Upper lobe of left lung (tissue), 6 donors: ENCODE measurements around the gene CDK16. TPM values are rescaled to one million over a fixed set of nuclear protein-coding genes. Genes with fewer than 3 reads are reported as not detected.

Experiments
- ATAC-seq, 2 donors: fragments of 200-7000 bp; cut with Tn5 transposase; one replicate each; pipeline ENCODE4 v1.9.1; 2022; ENCODE audit warnings: mild to moderate bottlenecking in 2 of 2, moderate library complexity in 2 of 2; ENCODE audit not compliant: low FRiP score in 2 of 2
- DNase-seq, 2 donors: peaks; one replicate each; pipeline ENCODE4 v3.0.0-alpha.2; 2019 to 2020
- H3K27ac ChIP-seq, 4 donors: fragments of 200-600 bp; sonication (generic); one replicate each; pipeline ENCODE4 v1.5.1; 2016 to 2019
- H3K27me3 ChIP-seq, 4 donors: fragments of 200-600 bp; sonication (generic); one replicate each; pipeline ENCODE4 v1.5.1; 2017 to 2019
- H3K36me3 ChIP-seq, 4 donors: fragments of 200-600 bp; sonication (generic); one replicate each; pipeline ENCODE4 v1.5.1; 2016 to 2019
- H3K4me1 ChIP-seq, 4 donors: fragments of 200-600 bp; sonication (generic); one replicate each; pipeline ENCODE4 v1.5.1; 2018 to 2019
- H3K4me3 ChIP-seq, 4 donors: fragments of 200-600 bp; sonication (generic); one replicate each; pipeline ENCODE4 v1.5.1; 2017 to 2019; ENCODE audit warnings: mild to moderate bottlenecking in 2 of 4, moderate library complexity in 1 of 4
- H3K9me3 ChIP-seq, 4 donors: fragments of 200-600 bp; sonication (generic); one replicate each; pipeline ENCODE4 v1.5.1; 2018 to 2019
- CTCF ChIP-seq, 6 experiments: fragments of 450-650 bp in 4 of 6; fragments of 200-600 bp in 2 of 6; sonication (generic) in 2 of 6; IDR thresholded peaks; one replicate each; pipeline ENCODE4 v1.5.1; 2016 to 2019; ENCODE audit warnings: antibody characterized with exemption in 6 of 6
- EP300 ChIP-seq, 4 donors: sonication (generic); formaldehyde crosslinking; IDR thresholded peaks; one replicate each; pipeline ENCODE4 v1.5.1; 2017; ENCODE audit warnings: antibody characterized with exemption in 4 of 4, control low read depth in 2 of 4
- POLR2A ChIP-seq, 4 donors: fragments of 450-650 bp; IDR thresholded peaks; one replicate each; pipeline ENCODE4 v1.5.1; 2016 to 2017; ENCODE audit warnings: antibody characterized with exemption in 4 of 4, mild to moderate bottlenecking in 2 of 4
- POLR2AphosphoS5 ChIP-seq, 2 donors: sonication (generic); formaldehyde crosslinking; IDR thresholded peaks; one replicate each; pipeline ENCODE4 v1.5.1; 2017; ENCODE audit warnings: antibody characterized with exemption in 2 of 2
- WGBS, 2 donors: methylation state at CpG; one replicate each; pipeline ENCODE4 v1.1.5; 2017 to 2018; 5-methylcytosine and 5-hydroxymethylcytosine counted together
- total RNA-seq, 6 donors: library from RNA; depleted of rRNA in 4 of 6; stranded (reverse); fragments of >200 nt in 4 of 6; gene quantifications; one replicate each; pipeline versions ENCODE4 v1.1.0 to v1.2.1, GENCODE V29; 2016 to 2021
- donor health status: DM: no; HTN: no; CAD: no; lungs with moderate emphysema.
- donor health status: DM: no; HTN: yes; CAD: no; lungs with severe emphysema.

The CDK16 gene
- total RNA-seq, 6 donors from 2014 or later, result 59.2 to 91.0 (median 78.5) TPM

DNA sequence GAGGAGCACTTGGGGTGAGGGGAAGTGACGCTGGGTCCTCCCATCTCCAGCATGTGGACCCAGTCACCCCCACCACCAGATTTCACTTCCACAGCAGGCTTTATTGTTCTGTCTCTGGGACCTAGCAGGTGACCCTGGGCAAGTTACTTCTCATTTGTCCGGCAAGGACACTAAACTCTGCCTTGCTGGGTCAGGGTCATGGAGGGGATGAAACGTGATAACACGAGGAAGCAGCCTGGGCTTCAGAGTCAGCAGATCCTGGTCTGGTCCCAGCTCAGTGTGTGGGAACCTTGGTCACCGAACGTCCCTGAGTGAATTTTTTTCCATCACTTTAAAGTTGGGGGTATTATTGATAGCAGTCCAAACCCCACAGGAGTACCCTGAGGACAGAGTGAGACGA lies 21.0 kb upstream of the CDK16 start:
- TF ChIP-seq CTCF (IDR thresholded peaks at IDR 0.05) (no peak), POLR2A (IDR thresholded peaks at IDR 0.05) (no peak), POLR2AphosphoS5 (IDR thresholded peaks at IDR 0.05) (no peak), EP300 (IDR thresholded peaks at IDR 0.05) (no peak)
- H3K4me3 ChIP-seq, result no peak overlapping the region

GRCh38 chrX:47198026-47198686 lies 20.3 kb upstream of the CDK16 start:
- peaks cover 6 to 58% (median 41%) of the 10 kb centered on the region in 4 donors for H3K36me3 ChIP-seq
- no peak overlapping the region for H3K4me3 ChIP-seq
- H3K4me1 ChIP-seq, result peaks cover 26 to 46% (median 28%) of the 10 kb centered on the region in 4 donors
- no peak for DNase-seq
- ATAC-seq, result no peak
- H3K9me3 ChIP-seq, result no peaks in the 10 kb centered on the region
- 83 to 95% methylated on average over 4 to 10 of the region's 10 CpGs for WGBS, 2 donors
- TF ChIP-seq POLR2AphosphoS5 (IDR thresholded peaks at IDR 0.05), result no peak
- TF ChIP-seq POLR2A (IDR thresholded peaks at IDR 0.05), result no peak
- no peak for TF ChIP-seq EP300 (IDR thresholded peaks at IDR 0.05)
- TF ChIP-seq CTCF (IDR thresholded peaks at IDR 0.05), result no peak
- no peak overlapping the region for H3K27ac ChIP-seq
- no peaks in the 10 kb centered on the region for H3K27me3 ChIP-seq

More for the DNA sequence above, 21.0 kb upstream of the CDK16 start:
- WGBS, 2 donors, result 56 to 89% methylated on average over 5 to 7 of the region's 7 CpGs
- H3K9me3 ChIP-seq, result no peaks in the 10 kb centered on the region
- no peak for DNase-seq
- H3K27ac ChIP-seq, result no peak overlapping the region
- no peaks in the 10 kb centered on the region for H3K27me3 ChIP-seq
- no peak for ATAC-seq
- peaks cover 28 to 51% (median 31%) of the 10 kb centered on the region in 4 donors for H3K4me1 ChIP-seq
- H3K36me3 ChIP-seq, result peaks cover 5 to 52% (median 35%) of the 10 kb centered on the region in 4 donors

DNA sequence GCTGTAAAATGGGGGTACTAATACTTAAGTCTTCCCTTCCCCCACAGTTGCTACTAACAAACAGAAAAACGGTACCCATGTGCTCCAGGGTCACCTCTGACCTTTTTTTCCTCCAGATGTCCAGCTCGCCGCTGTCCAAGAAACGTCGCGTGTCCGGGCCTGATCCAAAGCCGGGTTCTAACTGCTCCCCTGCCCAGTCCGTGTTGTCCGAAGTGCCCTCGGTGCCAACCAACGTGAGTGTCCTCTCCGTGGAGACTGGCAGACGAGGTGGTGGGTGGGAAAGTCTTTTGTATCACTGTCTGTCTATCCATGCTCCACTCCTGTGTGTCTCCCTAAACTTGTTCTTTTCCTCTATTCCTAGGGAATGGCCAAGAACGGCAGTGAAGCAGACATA lies 19.8 kb upstream of the CDK16 start:
- TF ChIP-seq CTCF (IDR thresholded peaks at IDR 0.05), result no peak
- TF ChIP-seq POLR2A (IDR thresholded peaks at IDR 0.05), result no peak
- no peak for TF ChIP-seq EP300 (IDR thresholded peaks at IDR 0.05)
- no peak for TF ChIP-seq POLR2AphosphoS5 (IDR thresholded peaks at IDR 0.05)
- Histone ChIP-seq H3K27ac (peak overlapping the region in 1 of 4 donors; percentile 26), H3K9me3 (no peaks in the 10 kb centered on the region), H3K36me3 (peaks cover 8 to 63% (median 45%) of the 10 kb centered on the region in 4 donors), H3K27me3 (no peaks in the 10 kb centered on the region), H3K4me1 (peaks cover 24 to 43% (median 27%) of the 10 kb centered on the region in 4 donors), H3K4me3 (no peak overlapping the region)
- ATAC-seq (no peak), DNase-seq (no peak)
- WGBS, 2 donors, result 80 to 92% methylated on average over 15 of the region's 15 CpGs

DNA sequence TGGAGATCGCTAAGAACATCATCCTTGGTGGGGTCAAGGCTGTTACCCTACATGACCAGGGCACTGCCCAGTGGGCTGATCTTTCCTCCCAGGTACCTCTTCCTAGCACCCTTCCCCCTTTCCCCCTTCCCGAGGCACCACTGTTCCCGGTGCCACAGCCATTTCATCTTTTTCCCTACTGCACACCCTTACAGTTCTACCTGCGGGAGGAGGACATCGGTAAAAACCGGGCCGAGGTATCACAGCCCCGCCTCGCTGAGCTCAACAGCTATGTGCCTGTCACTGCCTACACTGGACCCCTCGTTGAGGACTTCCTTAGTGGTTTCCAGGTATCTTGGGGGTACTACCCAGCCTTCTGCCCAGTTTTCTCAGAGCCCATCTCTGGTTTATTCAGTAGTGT lies 19.2 kb upstream of the CDK16 start:
- ATAC-seq (no peak), DNase-seq (no peak)
- Histone ChIP-seq H3K27me3 (no peaks in the 10 kb centered on the region), H3K9me3 (no peaks in the 10 kb centered on the region), H3K36me3 (peaks cover 8 to 69% (median 47%) of the 10 kb centered on the region in 4 donors), H3K27ac (peak overlapping the region in 1 of 4 donors; percentile 26), H3K4me1 (peaks cover 24 to 40% (median 27%) of the 10 kb centered on the region in 4 donors), H3K4me3 (no peak overlapping the region)
- TF ChIP-seq POLR2AphosphoS5 (IDR thresholded peaks at IDR 0.05) (no peak), CTCF (IDR thresholded peaks at IDR 0.05) (no peak), POLR2A (IDR thresholded peaks at IDR 0.05) (no peak), EP300 (IDR thresholded peaks at IDR 0.05) (no peak)
- WGBS, 2 donors, result 90 to 98% methylated on average over 8 to 10 of the region's 10 CpGs
